Skin of body (tissue), 2 donors: Measurements from ENCODE around the gene PLPP4. TPM values are rescaled to one million over a fixed set of nuclear protein-coding genes. Genes with fewer than 3 reads are reported as not detected.

Source experiments
- DNase-seq: peaks from one replicate; lab custom pipeline; 2025; lab: John Stamatoyannopoulos, UW
- total RNA-seq: library from RNA; depleted of rRNA; stranded (reverse); fragments of >200 nt; gene quantifications from one replicate; pipeline ENCODE4 v1.2.3, GENCODE V29; 2014

PLPP4 gene
- total RNA-seq, 1 donor from 2014 or later, result 5.3 TPM

- no peak for DNase-seq
Measured at GRCh38 chr10:120607710-120608703, 151.0 kb downstream of the PLPP4 start.

- DNase-seq, result no peak
Measured at GRCh38 chr10:120609006-120609405, 152.0 kb downstream of the PLPP4 start.

- DNase-seq, result no peak
Measured at GRCh38 chr10:120610791-120611190, 153.8 kb downstream of the PLPP4 start.

DNA sequence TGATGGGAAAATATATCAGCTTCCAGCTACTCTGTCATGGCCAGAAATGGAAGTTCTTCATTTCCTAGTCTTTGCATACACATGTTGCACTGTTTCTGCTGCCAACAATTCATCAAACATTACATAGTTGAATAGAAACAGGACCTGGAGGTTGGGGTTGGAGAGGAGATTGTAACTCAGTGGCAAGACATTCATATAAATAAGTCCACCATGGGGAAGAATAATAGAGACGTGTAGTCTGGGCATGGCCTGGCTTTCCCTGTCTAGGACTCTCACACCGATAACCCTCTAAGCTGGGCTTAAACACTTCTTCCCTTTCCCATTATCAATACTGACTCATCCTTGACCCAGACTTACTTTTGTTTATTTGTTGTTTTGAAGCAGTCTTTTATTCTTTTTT, 155.7 kb downstream of the PLPP4 start:
- DNase-seq, result no peak

- no peak for DNase-seq
Measured at GRCh38 chr10:120613180-120613579, 156.2 kb downstream of the PLPP4 start.

- no peak for DNase-seq
Measured at GRCh38 chr10:120614680-120615079, 157.7 kb downstream of the PLPP4 start.

DNA sequence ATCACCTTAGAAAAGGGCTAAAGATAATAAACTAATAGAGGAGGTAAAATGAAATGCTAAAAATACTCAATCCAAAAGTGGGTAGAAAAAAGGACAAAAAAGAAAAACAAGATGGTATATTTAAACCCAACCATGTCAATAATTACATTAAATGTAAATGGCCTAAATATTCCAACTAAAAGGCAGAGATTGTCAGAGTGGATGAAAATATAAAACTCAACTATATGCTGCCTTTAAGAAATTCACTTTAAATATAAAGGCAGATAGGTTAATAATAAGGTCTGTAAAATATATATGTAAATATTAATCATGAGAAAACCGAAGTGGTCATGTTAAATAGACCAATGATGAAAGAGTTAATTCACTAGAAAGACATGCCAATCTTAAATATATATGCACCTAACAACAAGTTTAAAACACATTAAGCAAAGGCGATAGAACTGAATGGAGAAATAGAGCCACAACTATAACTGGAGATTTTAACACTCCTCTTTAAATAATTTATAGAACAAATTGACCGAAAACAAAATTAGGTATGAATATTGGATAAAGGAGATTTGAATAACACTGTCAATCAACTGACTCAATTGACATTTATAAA, 159.4 kb downstream of the PLPP4 start:
- DNase-seq, result no peak

GRCh38 chr10:120628197-120628596, 171.2 kb downstream of the PLPP4 start:
- no peak for DNase-seq

GRCh38 chr10:120630266-120630665, 173.2 kb downstream of the PLPP4 start:
- no peak for DNase-seq

DNA sequence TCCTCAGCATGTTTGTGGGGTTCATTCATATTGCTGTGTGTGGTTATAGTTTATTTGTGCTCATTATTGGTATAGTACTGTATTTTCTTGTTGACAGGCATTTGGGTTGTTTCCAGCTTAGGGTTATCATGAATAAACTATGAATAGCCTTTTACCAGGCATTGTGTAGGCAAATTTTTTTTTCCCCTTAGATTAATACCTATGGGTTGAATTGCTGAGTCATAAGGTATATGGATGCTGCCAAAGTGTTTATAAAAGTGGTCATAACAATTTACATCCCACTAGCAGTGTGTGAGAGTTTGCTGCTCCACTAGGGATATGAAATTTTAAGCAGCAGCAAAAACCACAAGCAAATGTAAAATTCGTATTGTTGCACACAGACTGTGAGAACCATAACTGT, 175.0 kb downstream of the PLPP4 start:
- DNase-seq, result no peak

GRCh38 chr10:120632942-120633341, 175.9 kb downstream of the PLPP4 start:
- no peak for DNase-seq

DNA sequence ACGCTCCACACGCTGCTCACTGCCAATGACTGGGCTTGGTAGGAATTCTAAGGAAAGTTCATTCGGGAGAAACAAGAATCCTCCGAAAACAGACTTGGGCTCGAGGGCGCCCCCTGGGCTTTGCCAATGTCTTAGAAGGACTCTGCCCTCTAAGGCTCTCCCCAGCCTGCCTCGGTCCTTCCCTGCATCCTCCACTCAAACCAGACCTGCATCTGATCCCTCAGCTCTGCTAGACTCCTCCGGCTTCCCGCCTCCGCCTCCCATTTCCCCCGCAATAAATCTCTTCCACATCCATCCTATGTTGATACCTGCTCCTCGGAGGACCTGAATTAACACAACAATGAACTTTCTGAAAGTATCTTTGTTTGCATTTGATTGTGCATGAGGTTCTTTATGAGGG, 177.6 kb downstream of the PLPP4 start:
- no peak for DNase-seq
